CD4-positive, alpha-beta memory T cell (primary cell): ENCODE data around the gene RAB3IL1. TPM values are rescaled to one million over a fixed set of nuclear protein-coding genes. Genes with fewer than 3 reads are reported as not detected.
A peak's percentile ranks its signal among the peaks of the same experiment; 100 is the strongest.

Experiments
- CTCF ChIA-PET: fragments of 350-600 bp; sonication (Branson Sonifier 250); formaldehyde crosslinking; loops from one replicate; lab custom pipeline; 2021; ENCODE audit warnings: inconsistent platforms; ENCODE audit not compliant: partially characterized antibody; lab: Charles Lee
- POLR2A ChIA-PET: fragments of 350-600 bp; sonication (Branson Sonifier 250); formaldehyde crosslinking; loops from one replicate; lab custom pipeline; 2021; ENCODE audit not compliant: partially characterized antibody; lab: Charles Lee
- DNase-seq, 5 donors: peaks; one replicate each; pipeline versions ENCODE4 v3.0.0 to v3.0.0-alpha.2; 2020 to 2022; ENCODE audit warnings: mixed read lengths in 1 of 5
- H3K27ac ChIP-seq: one replicate; pipeline ENCODE4 v1.7.0; 2013; ENCODE audit warnings: low read depth, low read length
- H3K27me3 ChIP-seq: 2 replicates; pipeline ENCODE4 v1.7.0; 2013; ENCODE audit warnings: mild to moderate bottlenecking, low read length, moderate library complexity; ENCODE audit not compliant: insufficient read depth
- H3K36me3 ChIP-seq: 2 replicates; pipeline ENCODE4 v1.7.0; 2013; ENCODE audit warnings: mild to moderate bottlenecking, low read length, moderate library complexity; ENCODE audit not compliant: insufficient read depth
- H3K4me1 ChIP-seq: 2 replicates; pipeline ENCODE4 v1.7.0; 2013; ENCODE audit warnings: mild to moderate bottlenecking, low read length, moderate library complexity; ENCODE audit not compliant: insufficient read depth
- H3K4me3 ChIP-seq, 2 donors: one replicate each; pipeline ENCODE4 v1.7.0; 2013; ENCODE audit warnings: low read length in 2 of 2, mild to moderate bottlenecking in 1 of 2
- H3K9me3 ChIP-seq, 2 donors: one replicate each; pipeline ENCODE4 v1.7.0; 2013; ENCODE audit warnings: low read length in 2 of 2, control low read depth in 1 of 2; ENCODE audit not compliant: control insufficient read depth in 1 of 2
- H3K27ac Mint-ChIP-seq, 7 donors: one replicate each; pipeline ENCODE4 v1.8.0; 2020 to 2021; ENCODE audit warnings: mixed read lengths in 7 of 7, mild to moderate bottlenecking in 6 of 7, inconsistent platforms in 3 of 7, moderate library complexity in 3 of 7
- H3K27me3 Mint-ChIP-seq, 2 donors: one replicate each; pipeline ENCODE4 v1.8.0; 2020 to 2021; ENCODE audit warnings: mixed read lengths in 2 of 2
- H3K36me3 Mint-ChIP-seq, 2 donors: one replicate each; pipeline ENCODE4 v1.8.0; 2020 to 2021; ENCODE audit warnings: mixed read lengths in 2 of 2, inconsistent platforms in 1 of 2, mild to moderate bottlenecking in 1 of 2
- H3K4me1 Mint-ChIP-seq, 4 donors: one replicate each; pipeline ENCODE4 v1.8.0; 2020 to 2021; ENCODE audit warnings: mixed read lengths in 4 of 4, mild to moderate bottlenecking in 1 of 4
- H3K4me3 Mint-ChIP-seq, 8 donors: one replicate each; pipeline ENCODE4 v1.8.0; 2020 to 2021; ENCODE audit warnings: mixed read lengths in 8 of 8, mild to moderate bottlenecking in 7 of 8, moderate library complexity in 6 of 8, inconsistent platforms in 3 of 8
- H3K9me3 Mint-ChIP-seq, 8 donors: one replicate each; pipeline ENCODE4 v1.8.0; 2020 to 2021; ENCODE audit warnings: mixed read lengths in 8 of 8, mild to moderate bottlenecking in 5 of 8, inconsistent platforms in 3 of 8, moderate library complexity in 1 of 8
- intact Hi-C: fragments of 100-400 bp; cut with micrococcal nuclease; formaldehyde crosslinking; loops from one replicate; pipeline ENCODE4 v1.15.1; 2023
- polyA plus RNA-seq, 2 donors: library from polyadenylated mRNA; unstranded; fragments of 300-500 nt; fragmentation: Illumina TruSeq; gene quantifications; one replicate each; pipeline ENCODE4 v1.2.3, GENCODE V29; 2021
- total RNA-seq, 2 experiments: library from RNA; stranded (reverse); gene quantifications; one replicate each; pipeline ENCODE4 v1.2.3, GENCODE V29; 2021

The RAB3IL1 gene
- total and polyA plus RNA-seq, 4 experiments from 2014 or later: 0.44 to 0.53 TPM; not detected in 2

DNA sequence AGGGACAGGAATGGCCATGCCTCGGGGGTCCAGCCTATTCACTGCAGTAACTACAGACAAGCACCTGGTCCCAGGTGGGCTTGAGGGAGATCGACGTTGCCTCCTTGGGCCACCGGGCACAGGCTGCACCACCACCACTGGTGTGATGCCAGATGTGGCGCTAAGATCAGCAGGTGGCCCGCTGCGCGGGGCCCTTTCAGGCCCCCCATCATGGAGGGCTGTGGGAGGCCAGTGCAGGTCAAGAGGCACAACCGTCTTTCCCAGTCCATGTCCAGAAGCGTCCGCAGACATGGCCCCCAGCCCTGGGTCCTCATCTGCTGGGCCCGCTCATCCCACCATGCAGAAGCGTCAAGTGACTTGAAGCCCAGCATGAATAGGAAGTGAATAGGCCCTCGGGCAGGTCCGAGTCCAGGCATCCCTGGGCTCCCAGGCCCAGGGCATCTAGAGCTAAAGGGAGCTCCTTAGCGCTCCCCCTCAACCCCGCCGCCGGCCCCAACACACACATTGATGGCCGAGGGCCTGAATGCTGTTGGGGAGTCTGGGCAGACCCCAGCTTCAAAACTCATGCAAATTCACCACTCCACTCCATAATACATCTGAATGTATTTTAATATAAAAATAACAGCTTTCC, 44.3 kb downstream of the RAB3IL1 start:
- no peaks in the 10 kb centered on the region for H3K9me3 ChIP-seq
- no peaks in the 10 kb centered on the region for H3K36me3 Mint-ChIP-seq
- H3K36me3 ChIP-seq: no peaks in the 10 kb centered on the region
- H3K4me3 Mint-ChIP-seq: no peak overlapping the region
- H3K27ac Mint-ChIP-seq: no peak overlapping the region
- H3K4me3 ChIP-seq: no peak overlapping the region
- intact Hi-C loops: no loop called here
- no peak overlapping the region for H3K27ac ChIP-seq
- no peaks in the 10 kb centered on the region for H3K27me3 ChIP-seq
- H3K9me3 Mint-ChIP-seq: no peaks in the 10 kb centered on the region
- peaks cover 4 to 7% (median 5%) of the 10 kb centered on the region in 4 donors for H3K4me1 Mint-ChIP-seq
- H3K27me3 Mint-ChIP-seq: peaks cover 2 to 6% of the 10 kb centered on the region in 2 donors
- ChIA-PET CTCF (interaction anchor here (1.6 to 5.0 kb wide), 3 partner anchors 75 to 235 kb away, joined by 4 to 36 read pairs (median 21); no protein-coding TSS in a partner anchor), POLR2A (no interaction called here)
- no peak for DNase-seq
- H3K4me1 ChIP-seq: peaks cover 4% of the 10 kb centered on the region

DNA sequence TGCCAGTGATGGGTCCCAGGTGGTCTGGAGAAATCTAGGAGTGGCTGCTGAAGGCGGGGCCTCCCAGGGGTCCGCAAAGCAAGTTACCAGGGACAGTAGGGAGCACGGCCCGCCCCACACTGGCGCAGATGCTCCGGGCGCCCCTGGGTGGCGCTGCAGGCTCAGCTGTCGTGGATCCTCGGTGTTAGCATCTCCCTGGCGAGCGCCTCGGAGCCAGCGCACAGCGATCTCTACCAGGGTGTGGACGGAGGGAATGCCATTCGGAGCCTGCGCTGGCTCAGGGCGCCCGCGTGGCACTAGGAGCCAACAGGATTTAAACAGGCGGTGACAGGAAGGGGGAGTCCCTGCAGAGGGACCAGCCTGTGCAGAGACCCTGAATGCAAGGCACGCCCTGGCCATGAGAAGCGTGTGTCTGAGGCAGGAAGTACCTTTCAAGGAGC, 46.2 kb downstream of the RAB3IL1 start:
- peak overlapping the region in 1 of 7 donors; percentile 72 for H3K27ac Mint-ChIP-seq
- no peak overlapping the region for H3K4me3 ChIP-seq
- peak; percentile 48 to 64 (median 55) for DNase-seq
- H3K9me3 ChIP-seq: no peaks in the 10 kb centered on the region
- no peaks in the 10 kb centered on the region for H3K36me3 Mint-ChIP-seq
- no peak overlapping the region for H3K27ac ChIP-seq
- H3K4me1 Mint-ChIP-seq: peaks cover 4 to 7% (median 5%) of the 10 kb centered on the region in 4 donors
- no peaks in the 10 kb centered on the region for H3K27me3 ChIP-seq
- H3K36me3 ChIP-seq: no peaks in the 10 kb centered on the region
- peaks cover 2 to 6% of the 10 kb centered on the region in 2 donors for H3K27me3 Mint-ChIP-seq
- no peaks in the 10 kb centered on the region for H3K9me3 Mint-ChIP-seq
- CTCF ChIA-PET: interaction anchor here (0.7 to 5.0 kb wide), 13 partner anchors 10 to 239 kb away, joined by 3 to 36 read pairs (median 4); partner anchors contain the start of gene FADS3
- H3K4me1 ChIP-seq: peaks cover 4% of the 10 kb centered on the region
- intact Hi-C loops: loop anchor here (1.0 kb wide), 2 partner anchors 211 to 237 kb away; no protein-coding TSS in a partner anchor
- peak overlapping the region in 6 of 8 donors; percentile 62 to 80 (median 68) for H3K4me3 Mint-ChIP-seq
- POLR2A ChIA-PET: interaction anchor here (1.4 kb wide), 1 partner anchor 211 kb away, joined by 4 read pairs; no protein-coding TSS in a partner anchor

DNA sequence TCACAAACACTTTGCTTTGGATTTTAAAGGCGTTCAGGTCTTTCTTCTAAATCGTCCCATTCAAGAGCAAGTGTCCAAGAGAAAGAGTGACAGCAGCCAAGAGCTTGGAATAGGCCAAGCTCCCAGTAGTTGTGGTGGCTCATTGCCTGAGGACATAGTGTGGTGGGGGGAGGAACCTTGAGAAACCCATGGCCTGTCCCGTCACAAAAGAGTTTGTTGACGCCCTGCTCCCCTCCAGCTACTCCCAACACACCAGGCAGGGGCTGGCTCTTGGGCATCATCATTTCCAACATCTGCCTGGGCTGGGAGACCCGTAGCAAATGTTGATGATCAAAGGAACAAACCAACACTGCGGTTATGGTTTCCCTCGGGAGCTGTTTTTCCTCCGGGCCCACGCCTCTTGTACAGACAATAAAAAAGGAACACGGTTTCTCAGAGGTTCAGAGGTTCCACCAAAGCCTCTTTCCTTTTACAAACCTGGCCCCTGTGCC, 46.8 kb downstream of the RAB3IL1 start:
- H3K36me3 ChIP-seq: no peaks in the 10 kb centered on the region
- CTCF ChIA-PET: interaction anchor here (0.7 to 5.0 kb wide), 12 partner anchors 10 to 239 kb away, joined by 3 to 36 read pairs (median 4); partner anchors contain the start of gene FADS3
- Mint-ChIP-seq H3K4me1 (peaks cover 4 to 7% (median 5%) of the 10 kb centered on the region in 4 donors), H3K9me3 (no peaks in the 10 kb centered on the region), H3K36me3 (no peaks in the 10 kb centered on the region), H3K27me3 (peaks cover 2 to 6% of the 10 kb centered on the region in 2 donors), H3K4me3 (no peak overlapping the region), H3K27ac (no peak overlapping the region)
- intact Hi-C loops: loop anchor here (1.0 kb wide), 2 partner anchors 212 to 238 kb away; no protein-coding TSS in a partner anchor
- H3K4me1 ChIP-seq: peaks cover 4% of the 10 kb centered on the region
- H3K4me3 ChIP-seq: no peak overlapping the region
- H3K27me3 ChIP-seq: no peaks in the 10 kb centered on the region
- no peaks in the 10 kb centered on the region for H3K9me3 ChIP-seq
- no peak for DNase-seq
- POLR2A ChIA-PET: interaction anchor here (1.4 kb wide), 1 partner anchor 211 kb away, joined by 4 read pairs; no protein-coding TSS in a partner anchor
- no peak overlapping the region for H3K27ac ChIP-seq

DNA sequence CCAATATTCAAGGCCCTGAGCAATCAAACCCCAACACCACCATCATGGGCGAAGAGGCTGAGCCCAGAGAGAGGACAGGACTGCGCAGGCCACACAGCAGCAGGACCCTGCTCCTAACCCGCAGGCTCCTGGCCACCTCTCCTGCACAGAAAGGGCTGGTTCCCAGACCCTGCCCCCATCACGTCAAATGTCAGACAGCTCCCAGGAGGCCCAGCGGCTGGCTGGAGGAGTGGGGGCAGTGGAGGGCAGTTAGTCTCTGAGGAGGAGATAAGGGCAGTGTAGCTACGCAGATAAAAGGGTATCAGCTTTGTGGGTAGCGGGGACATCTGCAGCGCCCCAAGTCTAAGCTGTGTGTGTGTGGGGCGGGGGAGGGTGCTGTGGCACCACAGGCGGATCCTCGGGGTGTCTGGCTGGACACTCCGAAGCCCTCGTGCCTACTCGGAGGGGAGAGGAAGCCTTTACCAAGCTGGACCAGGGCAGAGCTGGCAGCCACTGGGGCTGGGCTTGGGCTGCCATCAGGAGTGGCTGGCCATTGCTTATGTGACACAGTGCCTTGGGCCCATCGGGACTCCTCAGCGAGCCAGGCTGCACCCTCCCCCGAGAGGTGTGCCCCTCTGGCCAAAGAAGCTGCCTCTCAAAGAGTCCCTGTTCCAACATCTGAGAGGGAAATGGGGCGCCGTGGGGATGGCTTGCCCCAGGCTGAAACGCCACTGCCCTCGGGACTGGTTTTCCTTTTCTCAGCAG, 47.5 kb downstream of the RAB3IL1 start:
- ChIA-PET CTCF (interaction anchor here (0.6 to 5.0 kb wide), 12 partner anchors 21 to 240 kb away, joined by 3 to 36 read pairs (median 4); partner anchors contain the start of genes FADS2 and FADS3), POLR2A (no interaction called here)
- Mint-ChIP-seq H3K27me3 (peaks cover 2 to 6% of the 10 kb centered on the region in 2 donors), H3K9me3 (no peaks in the 10 kb centered on the region), H3K4me3 (no peak overlapping the region), H3K36me3 (no peaks in the 10 kb centered on the region), H3K27ac (no peak overlapping the region), H3K4me1 (peaks cover 4 to 7% (median 5%) of the 10 kb centered on the region in 4 donors)
- Histone ChIP-seq H3K27me3 (no peaks in the 10 kb centered on the region), H3K4me1 (peaks cover 4% of the 10 kb centered on the region), H3K36me3 (no peaks in the 10 kb centered on the region), H3K9me3 (no peaks in the 10 kb centered on the region), H3K4me3 (no peak overlapping the region), H3K27ac (no peak overlapping the region)
- no peak for DNase-seq
- intact Hi-C loops: no loop called here

DNA sequence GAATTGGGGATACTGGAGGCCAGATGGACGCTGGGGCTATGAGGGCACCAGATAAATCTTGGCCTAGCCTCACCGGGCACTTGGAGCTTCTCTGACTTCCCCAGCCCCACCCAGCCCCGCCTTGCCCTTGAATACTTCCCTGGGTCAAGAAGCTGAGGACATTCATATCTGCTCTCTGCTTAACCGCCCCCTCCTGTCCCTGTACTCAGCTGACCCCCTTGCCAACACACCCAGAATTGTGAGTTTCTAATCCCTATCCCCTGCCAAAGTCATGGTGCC, 48.0 kb downstream of the RAB3IL1 start:
- intact Hi-C loops: no loop called here
- CTCF ChIA-PET: interaction anchor here (0.6 to 5.0 kb wide), 5 partner anchors 41 to 238 kb away, joined by 3 to 36 read pairs (median 8); partner anchors contain the start of gene FADS2
- H3K27ac ChIP-seq: no peak overlapping the region

DNA sequence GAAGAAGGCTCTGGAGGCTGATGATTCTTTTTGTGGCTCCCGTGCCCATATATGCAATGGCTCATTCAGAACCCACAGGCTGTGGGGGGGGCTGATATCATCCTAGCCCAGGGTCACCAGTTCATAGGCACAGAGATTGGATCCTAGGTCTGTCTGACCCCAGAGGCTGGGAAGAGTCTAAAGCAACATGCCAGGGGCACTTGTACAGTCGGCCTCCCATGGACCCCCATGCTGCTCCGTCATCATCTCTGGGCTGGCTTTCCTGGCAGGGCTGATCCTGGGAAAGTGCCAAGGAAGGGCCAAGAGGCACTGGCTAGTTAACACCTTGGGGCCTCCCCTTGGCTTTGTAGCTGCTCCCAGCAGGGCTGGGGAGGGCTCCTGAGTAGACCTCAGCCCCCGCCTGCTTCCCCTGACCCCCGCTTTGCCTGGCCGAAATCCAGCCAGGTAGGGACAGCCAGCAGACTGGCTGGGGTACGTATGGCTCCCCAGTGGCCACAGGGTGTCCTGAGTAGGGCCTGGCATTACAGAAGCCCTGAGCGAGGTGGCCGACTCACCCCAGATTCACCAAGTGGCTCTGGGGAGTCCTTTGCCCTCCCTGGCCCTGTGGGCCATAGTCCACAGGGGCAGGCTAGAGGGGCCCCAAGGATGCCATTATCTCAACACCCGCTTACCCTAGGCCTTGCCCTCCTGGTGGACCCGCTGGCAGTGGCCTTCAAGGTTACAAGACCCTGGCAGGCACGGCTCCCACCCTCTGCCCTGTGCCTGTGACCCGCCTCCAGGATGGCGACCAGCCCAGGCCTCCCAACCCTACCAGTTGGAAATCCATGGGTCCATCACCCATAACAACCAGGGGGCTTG, 48.6 kb downstream of the RAB3IL1 start:
- no peaks in the 10 kb centered on the region for H3K9me3 Mint-ChIP-seq
- H3K36me3 Mint-ChIP-seq: no peaks in the 10 kb centered on the region
- no peak overlapping the region for H3K4me3 Mint-ChIP-seq
- H3K9me3 ChIP-seq: no peaks in the 10 kb centered on the region
- H3K27me3 Mint-ChIP-seq: peaks cover 2 to 6% of the 10 kb centered on the region in 2 donors
- H3K4me3 ChIP-seq: no peak overlapping the region
- ChIA-PET CTCF (interaction anchor here (1.3 to 5.0 kb wide), 3 partner anchors 40 to 239 kb away, joined by 3 to 36 read pairs (median 15); partner anchors contain the start of gene FADS2), POLR2A (no interaction called here)
- DNase-seq: no peak
- peaks cover 4 to 7% (median 5%) of the 10 kb centered on the region in 4 donors for H3K4me1 Mint-ChIP-seq
- no peaks in the 10 kb centered on the region for H3K36me3 ChIP-seq
- peak overlapping the region in 1 of 7 donors; percentile 68 for H3K27ac Mint-ChIP-seq
- peaks cover 4% of the 10 kb centered on the region for H3K4me1 ChIP-seq
- no peak overlapping the region for H3K27ac ChIP-seq
- no peaks in the 10 kb centered on the region for H3K27me3 ChIP-seq
- intact Hi-C loops: no loop called here

More for the DNA sequence above, 48.0 kb downstream of the RAB3IL1 start:
- Histone ChIP-seq H3K9me3 (no peaks in the 10 kb centered on the region), H3K4me3 (no peak overlapping the region), H3K4me1 (peaks cover 4% of the 10 kb centered on the region), H3K27me3 (no peaks in the 10 kb centered on the region), H3K36me3 (no peaks in the 10 kb centered on the region)
- POLR2A ChIA-PET: no interaction called here
- DNase-seq: no peak
- Mint-ChIP-seq H3K27ac (no peak overlapping the region), H3K36me3 (no peaks in the 10 kb centered on the region), H3K4me1 (peaks cover 4 to 7% (median 5%) of the 10 kb centered on the region in 4 donors), H3K27me3 (peaks cover 2 to 6% of the 10 kb centered on the region in 2 donors), H3K9me3 (no peaks in the 10 kb centered on the region), H3K4me3 (no peak overlapping the region)
